Measurements from ENCODE around the gene SLC43A1.
"Not testable (repeated sequence)": the region's sequence is repeated elsewhere in the genome, so short reads cannot be mapped to it uniquely, and the experiment has no call there.

Gene SLC43A1

DNA sequence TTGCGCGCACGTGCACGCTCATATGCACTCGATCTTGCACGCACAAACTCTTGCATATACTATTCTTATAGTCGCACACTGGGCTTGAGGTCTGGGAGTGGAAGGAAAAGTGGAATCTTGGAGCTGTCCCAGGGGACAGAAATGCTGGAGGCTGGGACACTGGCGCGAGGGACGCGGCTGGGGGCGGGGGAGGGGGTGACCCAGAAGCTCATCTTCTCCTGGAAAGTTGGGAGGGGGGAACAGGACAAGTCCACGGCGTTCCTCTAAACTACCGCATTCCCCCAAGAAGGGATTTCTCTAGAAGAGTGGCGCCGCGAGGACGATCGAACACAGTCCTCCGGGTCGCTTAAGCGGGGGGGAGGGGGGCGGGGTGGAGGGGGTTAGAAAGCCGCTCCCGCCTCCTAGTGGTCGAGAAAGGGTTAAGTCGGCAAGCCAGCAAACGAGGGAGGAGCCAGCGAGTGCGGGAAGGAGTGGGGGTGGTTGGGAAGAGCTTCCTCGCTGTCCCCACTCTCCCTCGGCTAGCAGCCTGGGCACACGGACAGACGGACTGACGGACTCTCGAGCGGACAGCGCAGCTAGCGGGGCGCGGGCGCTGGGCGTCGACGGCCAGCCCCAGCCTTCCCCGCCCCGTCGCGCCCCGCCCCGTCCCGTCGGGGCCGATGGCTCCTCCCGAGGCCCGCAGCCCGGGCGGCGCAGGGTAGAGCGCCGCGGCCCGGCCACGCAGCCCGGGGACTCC is 55.3 kb downstream of the SLC43A1 start, which contains the start of gene RTN4RL2:
TSS of gene RTN4RL2 (plus strand) at position 507 of the 736 bp plus-strand sequence. CDS start 338 bp downstream, outside the sequence.
- no peak for DNase-seq

DNA sequence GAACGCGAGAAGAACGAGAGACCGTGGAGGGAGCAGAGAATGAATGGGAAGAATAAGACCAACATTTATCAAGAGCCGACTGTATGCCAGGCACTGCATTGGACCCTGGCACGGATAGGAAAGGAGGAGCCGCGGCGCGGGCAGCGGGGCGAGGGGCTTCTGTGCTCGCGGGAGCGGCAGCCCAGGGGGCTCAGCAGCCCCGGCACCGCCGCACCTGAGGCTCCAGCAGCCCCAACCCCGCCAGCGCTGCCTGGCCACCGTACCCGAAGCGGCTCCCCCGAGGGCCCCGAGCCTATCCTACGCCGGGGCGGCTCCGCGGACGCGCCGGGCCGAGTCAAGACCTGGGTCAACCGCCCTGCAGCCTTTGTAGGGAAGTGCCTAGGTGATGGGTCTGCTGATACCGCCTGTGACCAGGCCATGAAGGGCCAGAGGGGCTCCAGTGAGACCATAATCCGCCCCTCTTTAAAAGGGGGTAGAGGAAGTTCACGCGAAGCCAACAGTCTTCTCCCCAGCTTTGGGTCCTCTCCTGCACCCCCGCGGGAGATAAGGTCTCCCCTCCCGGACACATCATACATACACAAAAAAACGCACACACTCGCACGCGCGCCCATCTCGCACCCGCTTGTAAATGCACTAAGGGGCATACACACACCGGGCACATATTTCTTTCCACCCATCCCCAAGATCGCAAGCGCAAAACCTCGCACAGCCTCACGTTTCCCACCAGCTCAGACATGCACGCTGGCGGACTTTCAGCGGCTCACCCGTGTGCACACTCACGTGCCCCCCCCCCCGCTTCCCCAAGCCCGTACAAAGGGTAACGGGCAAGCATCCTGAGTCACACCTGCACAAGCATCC is 56.1 kb downstream of the SLC43A1 start:
- no peak for DNase-seq

DNA sequence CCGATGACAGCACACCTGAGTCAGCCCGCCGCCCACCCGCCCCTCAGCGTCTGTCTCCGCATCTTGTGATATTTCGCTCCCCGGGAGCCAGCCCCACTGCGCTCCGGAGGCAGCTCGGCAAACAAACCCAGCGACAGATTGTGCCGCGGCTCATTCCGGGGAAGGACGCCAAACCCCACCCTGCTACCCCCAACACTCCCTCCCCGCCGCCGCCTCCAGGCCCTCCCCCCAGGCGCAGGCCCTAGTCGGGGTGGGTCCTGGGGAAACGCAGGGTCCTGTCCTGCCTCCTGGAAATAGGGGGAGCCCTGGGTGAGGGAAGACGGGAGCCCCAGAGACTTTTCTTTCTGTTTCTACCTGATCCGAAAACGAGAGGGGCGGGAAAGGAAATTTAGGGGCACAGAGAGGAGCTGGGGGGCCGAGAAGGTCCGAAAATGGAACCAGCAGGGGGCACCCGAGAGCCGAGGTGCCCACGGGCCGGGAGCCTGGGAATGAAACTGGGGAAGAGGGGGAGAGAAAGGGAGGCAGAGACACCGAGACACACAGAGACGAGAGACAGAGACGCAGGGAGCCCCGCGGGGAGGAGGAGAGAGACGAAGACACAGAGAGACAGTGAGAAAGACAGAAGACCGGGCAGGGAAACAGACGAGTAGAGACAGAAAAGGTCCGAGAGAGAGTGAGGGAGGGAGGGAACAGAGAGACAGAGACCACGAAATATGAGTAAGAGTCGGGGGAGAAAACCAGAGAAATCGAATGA is 56.9 kb downstream of the SLC43A1 start:
- peak; percentile 28 for DNase-seq

DNA sequence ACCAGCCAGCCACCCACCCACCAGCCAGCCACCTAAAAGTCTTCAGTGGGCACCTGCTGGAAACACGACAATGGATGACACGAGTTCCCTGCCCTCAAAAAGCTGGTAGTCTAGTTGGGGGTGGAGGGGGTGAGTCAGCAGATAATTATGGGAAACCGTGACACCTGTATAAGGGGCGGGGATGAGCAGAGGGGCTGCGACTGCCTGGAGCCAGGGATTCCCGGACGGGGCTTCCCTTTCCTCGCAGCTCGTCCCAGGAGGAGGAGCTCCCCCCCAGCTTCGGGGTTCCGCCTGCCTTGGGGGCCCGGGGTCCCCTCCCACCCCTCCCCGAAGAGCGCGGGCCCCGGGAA is 57.5 kb downstream of the SLC43A1 start:
- DNase-seq = no peak

DNA sequence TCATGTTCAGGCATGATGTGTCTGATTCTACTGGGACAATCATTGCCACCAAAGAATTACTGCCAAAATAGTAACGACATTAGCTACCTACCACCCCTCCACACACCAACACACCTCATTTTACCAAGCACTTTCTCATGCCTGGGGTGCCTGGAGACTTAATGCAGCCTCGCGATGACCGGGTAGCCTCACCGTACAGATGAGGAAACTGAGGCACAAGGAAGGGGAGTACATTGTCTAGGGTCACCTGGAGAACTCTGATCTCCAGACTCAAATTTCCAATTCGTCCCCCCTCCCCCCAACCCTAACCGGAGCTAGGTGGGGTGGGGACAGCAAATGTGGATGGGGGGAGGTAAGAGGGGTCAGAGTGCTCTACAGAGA is 57.9 kb downstream of the SLC43A1 start:
- DNase-seq = no peak

DNA sequence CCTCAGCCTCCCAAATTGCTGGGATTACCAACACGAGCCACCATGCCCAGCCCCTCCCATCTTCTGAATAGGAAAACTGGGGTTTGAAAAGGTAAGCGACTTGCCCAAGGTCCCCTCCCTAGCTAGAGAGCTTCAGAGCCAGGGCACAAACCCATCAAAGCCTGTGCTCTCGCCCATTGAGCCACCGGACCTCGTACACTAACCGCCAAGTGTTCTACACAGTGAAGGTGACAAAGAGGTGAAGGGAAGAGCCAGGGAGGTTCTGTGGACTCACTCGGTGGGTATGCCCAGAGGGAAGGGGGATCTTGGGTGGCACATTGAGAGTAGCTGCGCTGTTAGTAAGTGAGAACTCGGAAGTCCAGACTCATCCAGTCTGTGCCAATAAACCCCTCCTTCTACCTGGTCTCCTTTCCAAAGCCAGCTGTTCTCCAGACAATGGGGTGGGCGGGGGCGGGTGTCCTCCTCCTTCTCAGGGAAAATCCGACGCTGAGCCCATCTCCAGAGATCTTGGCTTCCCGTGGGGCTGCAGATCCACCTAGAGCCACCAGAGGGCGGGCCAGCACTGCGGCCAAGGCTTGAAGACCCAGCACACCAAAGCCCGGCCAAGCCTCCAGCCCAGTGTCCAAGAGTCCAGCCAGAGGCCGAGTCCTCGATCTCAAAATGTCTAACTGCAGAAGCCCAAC is 58.4 kb downstream of the SLC43A1 start:
- peak; percentile 65 for DNase-seq

DNA sequence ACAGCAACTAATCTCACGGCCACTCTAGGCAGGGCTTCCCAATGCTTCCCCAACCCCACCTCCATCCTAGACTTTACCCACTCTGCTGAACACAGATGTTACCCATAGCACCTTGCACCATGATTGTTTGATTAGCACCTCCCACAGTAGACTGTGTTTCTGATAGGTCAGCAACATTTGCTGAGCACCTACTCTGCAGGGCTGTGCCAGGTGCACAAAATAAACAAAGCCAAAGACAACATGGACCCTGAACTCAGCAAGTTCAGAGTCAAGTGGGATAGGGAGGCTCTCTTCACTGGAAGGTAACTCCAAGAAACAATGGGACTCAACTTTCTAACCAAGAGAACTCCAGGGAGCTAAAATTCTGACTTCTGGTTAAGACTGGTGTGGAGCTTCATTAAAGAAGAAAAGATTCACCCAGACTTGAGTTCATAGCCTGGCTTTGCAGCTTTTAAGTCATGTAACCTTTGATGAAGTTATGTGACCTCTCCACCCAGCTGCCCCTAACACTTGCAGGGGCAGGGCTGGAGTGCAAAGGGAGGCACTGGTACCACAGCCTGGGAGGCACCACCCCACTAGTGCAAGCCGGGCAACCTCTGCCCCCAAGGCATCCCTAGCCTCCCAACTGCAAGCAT is 61.8 kb downstream of the SLC43A1 start:
- DNase-seq = no peak

DNA sequence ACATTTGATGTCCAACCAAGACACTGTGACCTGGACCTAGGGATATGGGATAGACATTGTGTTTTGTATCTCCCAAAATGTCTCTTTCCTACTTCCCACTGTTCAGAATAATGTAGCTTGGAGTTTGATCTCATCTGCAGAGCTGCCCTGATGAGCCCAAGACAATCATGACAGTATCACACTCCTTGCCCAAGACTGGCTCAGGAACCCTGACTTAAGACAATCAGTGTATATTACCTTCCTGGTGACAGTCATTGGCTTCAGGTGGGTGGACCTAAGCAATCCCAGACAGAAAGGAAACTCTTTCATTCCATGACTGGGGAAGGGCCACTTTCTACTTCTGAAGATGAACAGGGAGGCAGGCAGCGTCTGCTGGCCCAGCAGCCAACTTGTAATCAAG is 69.4 kb downstream of the SLC43A1 start:
- DNase-seq = no peak

DNA sequence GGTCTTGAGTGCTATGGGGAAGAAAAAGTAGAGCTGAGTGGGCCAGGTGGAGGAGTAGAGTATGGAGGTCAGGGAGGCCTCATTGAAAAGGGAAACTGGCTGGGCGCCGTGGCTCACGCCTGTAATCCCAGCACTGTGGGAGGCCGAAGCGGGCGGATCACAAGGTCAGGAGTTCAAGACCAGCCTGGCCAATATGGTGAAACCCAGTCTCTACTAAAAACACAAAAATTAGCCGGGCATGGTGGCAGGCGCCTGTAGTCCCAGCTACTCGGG is 70.4 kb downstream of the SLC43A1 start:
- DNase-seq = not testable (repeated sequence)

DNA sequence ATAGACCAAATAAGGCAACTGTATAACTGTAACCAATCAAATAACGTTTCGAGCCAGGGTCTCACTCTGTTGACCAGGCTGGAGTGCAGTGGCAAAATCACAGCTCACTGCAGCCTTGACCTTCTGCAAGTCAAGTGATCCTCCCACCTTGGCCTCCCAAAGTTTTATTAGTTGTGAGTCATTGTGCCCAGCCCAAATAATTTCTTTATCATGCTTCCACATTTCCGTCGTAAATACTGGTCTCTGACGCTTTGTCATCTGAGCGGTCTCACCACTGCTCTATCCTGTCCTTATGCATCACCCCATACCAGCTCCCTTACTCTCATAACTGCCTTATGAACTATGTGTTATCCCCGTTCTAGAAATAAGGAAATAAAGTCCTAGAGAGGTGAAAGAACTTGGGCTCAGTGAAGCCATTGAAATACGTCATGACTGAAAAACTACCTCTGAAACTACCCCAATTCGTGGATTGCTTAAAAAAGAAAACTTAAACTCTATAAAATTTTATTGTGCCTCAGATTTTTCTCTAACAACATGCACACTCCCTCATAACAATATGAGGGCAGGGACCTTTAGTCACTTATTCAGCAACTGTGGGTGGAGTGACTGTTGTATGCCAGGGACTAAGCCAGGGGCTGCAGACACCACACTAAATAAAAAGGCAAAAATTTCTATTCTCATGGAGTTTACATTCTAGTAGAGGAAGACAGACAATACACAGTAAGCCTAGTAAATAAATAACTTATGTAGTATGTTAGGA is 71.0 kb downstream of the SLC43A1 start:
- DNase-seq = no peak

DNA sequence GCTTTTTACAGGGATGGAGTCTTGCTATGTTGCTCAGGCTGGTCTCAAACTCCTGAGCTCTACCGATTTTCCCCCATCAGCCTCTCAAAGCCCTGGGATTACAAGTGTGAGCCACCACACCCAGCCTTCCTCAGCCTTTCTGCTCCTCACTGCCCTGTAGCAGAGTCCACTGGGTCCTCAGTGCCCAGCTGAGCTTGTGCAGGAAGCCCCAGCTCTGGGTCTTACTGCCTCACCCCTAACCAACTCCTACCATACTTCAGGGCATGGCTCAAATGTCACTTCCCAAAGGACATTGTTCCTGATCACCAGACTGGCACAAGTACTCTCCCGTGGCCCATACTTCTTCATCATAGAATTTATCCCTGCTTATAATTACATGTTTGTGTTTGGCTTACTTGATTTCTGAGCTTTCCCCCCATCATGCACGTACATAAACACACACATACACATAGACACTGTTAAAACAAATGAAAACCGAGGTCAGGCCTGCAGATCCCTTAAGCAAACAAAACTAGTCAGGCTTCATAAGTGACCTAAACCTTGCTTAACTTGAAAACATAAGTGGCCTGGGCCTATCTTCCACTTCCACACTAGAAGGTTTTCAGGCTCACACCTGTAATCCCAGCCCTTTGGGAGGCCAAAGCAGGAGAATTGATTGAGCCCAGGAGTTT is 74.6 kb downstream of the SLC43A1 start:
- DNase-seq = no peak

DNA sequence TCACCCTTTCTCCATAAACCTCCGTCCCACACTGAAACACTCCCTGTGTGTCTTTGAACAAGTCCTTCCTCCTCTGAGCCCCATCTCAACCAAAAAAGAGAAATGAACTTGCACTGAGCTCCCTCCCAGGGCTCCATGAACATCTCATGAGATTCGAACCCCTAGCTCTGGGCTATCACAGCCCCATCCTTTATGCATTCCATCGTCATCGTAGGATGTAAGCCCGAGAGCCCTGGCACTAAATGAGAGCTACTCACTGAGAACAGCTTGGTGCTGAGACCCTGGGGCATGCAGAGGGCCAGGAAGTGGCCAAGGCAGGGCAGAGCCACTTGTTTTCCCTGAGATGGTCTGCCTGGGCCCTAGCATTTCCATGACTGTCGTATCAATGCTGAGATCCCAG is 75.7 kb downstream of the SLC43A1 start:
- no peak for DNase-seq

DNA sequence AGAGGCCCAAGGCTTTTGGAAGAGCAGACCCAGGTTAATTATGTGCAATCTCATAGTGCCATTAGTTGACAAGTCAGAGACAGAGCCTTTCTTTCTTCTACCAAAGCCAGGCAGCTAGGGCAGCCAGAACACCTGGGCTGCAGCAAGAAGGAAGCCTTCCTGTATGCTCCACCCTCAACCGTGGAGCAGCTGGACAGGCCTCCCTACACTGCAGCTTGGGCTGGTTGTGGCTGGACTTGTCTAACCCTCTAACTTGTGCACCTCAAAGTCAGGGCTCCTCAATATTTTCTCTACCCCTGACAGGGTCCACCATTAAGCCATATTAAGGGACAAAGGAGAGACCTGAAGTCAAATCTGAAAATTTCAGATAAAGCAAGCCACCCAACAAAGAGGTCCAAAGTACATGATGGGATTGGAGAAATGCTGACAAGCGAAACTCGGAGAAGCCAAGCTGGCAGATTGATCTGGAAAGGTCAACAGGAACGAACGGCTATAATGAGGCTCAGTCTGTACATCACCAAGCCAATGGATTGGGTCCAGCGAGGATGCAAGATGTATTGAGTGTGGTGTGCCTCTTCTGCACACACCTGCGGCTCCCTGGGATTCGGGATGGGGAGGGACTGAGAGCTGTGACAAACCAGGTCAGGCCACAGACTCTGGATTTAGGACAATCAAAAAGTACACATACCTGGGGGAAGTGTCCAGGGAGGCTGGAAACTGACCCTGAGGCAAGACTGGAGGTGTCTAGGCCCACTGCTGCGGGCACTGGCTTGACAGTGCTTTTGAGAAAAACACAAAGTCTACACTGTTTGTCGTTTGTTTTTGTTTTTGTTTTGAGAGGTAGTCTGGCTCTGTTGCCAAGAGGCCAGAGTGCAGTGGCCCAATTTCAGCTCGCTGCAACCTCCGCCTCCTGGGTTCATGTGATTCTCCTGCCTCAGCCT is 76.9 kb downstream of the SLC43A1 start:
- no peak for DNase-seq

DNA sequence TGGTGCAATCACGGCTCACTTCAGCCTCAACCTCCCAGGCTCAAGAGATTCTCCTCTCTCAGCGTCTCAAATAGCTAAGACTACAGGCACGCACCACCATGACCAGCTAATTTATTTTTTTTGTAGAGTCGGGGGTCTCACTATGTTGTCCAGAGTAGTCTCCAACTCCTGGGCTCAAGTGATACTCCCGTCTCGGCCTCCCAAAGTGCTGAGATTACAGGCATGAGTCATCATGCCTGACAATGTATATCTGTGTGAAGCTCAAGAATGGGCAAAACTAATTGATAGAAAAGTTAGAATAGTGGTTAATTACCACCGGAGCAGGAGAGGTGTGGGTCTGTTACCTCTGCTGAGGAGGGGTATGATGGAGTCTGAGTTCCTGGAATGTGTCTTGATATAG is 79.5 kb downstream of the SLC43A1 start:
- DNase-seq = no peak

DNA sequence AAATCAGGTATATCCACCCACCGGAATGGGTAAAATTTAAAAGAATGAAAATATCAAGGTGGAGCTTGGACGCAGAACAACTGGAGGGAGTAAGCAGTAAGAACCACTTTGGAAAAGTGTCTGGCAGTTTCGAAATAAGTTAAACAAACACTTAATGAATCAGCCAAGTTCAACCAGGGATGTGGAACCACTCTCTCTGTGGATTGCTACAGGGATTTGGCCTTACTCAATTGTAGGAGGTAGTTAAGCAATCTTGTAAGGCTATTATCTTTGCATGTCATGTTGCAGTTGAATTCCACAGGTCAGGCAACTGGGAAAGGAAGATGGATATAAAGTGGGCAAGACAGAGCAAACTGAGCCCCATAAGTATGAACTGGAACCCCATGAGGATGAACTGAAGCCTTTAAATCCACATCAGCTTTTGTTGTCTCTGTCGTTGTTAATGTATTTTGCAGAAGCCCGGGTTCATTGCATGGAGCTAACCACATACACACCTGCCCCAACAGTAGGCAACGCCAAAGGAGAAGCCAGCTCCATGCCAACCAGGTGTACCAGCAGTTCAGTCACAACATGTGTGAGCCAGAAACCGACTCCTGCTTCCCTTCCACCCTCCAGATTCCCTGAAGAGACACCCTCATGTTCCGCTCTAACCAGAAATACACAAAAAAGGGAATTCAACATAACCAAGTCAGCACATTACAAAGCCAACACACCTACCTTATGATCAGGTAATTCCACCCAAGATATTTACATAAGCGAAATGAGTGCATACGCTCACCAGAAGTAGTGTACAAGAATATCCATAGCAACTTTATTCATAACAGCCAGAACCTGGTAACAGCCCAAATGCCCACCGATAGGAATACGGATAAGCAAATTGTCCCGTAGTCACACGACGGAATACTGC is 80.6 kb downstream of the SLC43A1 start:
- DNase-seq = no peak
